ENCODE data around the gene WSB2.
"Not testable (repeated sequence)": the region's sequence is repeated elsewhere in the genome, so short reads cannot be mapped to it uniquely, and the experiment has no call there.

Gene WSB2

DNA sequence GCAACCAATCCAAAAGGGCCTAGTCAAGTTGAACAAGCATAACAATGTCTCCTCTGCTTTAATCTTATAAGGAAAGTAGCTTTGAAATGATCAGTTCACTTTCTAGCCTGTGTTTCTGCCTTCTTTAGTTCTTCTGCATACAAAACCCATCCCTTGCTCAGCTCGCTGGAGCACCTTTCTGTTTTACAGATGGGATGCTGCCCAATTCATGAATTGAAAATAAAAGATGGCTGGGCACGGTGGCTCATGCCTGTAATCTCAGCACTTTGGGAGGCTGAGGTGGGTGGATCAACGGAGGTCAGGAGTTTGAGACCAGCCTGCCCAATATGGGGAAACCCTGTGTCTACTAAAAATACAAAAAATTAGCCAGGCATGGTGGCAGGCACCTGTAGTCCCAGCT, 49.0 kb downstream of the WSB2 start:
- H3K36me3 ChIP-seq (ENCODE audit: control insufficient read depth, low read depth, low read length), result no peaks in the 10 kb centered on the region
- H3K27ac ChIP-seq (ENCODE audit: low read length), result no peak overlapping the region
- peaks cover 6% of the 10 kb centered on the region for H3K4me1 ChIP-seq (ENCODE audit: control insufficient read depth, low read depth, low read length)
- H3K9me3 ChIP-seq (ENCODE audit: control insufficient read depth, low read depth, low read length), result no peaks in the 10 kb centered on the region
- no peaks in the 10 kb centered on the region for H3K27me3 ChIP-seq (ENCODE audit: control insufficient read depth, insufficient read depth, low read length)
- no peak overlapping the region for H3K4me3 ChIP-seq (ENCODE audit: low read length)
- H3K9ac ChIP-seq (ENCODE audit: low read length), result no peak overlapping the region

DNA sequence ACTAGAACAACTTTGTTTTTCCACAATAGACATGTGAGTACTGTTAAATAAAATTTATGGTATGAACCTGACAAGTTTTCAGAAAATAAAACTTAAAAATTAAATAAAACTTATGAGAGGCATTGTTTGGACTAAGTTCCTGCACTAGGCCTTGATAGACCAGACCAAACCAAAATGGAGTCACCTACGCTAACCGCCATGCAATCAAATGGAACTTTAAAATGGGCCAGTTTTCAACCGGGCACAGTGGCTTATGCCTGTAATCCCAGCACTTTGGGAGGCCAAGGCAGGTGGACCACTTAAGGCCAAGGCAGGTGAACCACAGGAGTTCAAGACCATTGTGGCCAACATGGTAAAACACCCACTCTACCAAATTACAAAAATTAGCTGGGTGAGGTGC, 49.6 kb downstream of the WSB2 start:
- Histone ChIP-seq H3K27me3 (ENCODE audit: control insufficient read depth, insufficient read depth, low read length) (no peaks in the 10 kb centered on the region), H3K9ac (ENCODE audit: low read length) (no peak overlapping the region), H3K36me3 (ENCODE audit: control insufficient read depth, low read depth, low read length) (no peaks in the 10 kb centered on the region), H3K9me3 (ENCODE audit: control insufficient read depth, low read depth, low read length) (no peaks in the 10 kb centered on the region), H3K4me3 (ENCODE audit: low read length) (no peak overlapping the region), H3K27ac (ENCODE audit: low read length) (no peak overlapping the region), H3K4me1 (ENCODE audit: control insufficient read depth, low read depth, low read length) (peaks cover 6% of the 10 kb centered on the region)

DNA sequence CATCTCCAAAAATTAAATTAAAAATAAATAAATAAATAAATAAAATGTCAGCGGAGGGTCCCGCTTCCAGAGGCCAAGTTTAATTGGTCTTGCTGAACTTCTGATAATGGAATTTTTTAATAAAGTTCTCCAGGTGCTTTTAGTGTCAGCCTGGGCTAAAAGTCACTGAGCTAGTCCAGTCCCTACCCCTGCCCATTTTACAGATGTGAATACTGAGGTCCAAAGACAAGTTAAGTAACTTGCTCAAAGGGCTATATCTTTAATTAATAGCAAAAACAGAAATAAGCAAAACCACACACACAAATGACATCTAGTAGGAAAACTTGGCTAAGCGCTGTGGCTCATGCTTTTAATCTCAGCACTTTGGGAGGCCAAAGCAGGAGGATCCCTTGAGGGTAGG, 50.1 kb downstream of the WSB2 start:
- H3K27me3 ChIP-seq (ENCODE audit: control insufficient read depth, insufficient read depth, low read length), result no peaks in the 10 kb centered on the region
- H3K36me3 ChIP-seq (ENCODE audit: control insufficient read depth, low read depth, low read length), result no peaks in the 10 kb centered on the region

DNA sequence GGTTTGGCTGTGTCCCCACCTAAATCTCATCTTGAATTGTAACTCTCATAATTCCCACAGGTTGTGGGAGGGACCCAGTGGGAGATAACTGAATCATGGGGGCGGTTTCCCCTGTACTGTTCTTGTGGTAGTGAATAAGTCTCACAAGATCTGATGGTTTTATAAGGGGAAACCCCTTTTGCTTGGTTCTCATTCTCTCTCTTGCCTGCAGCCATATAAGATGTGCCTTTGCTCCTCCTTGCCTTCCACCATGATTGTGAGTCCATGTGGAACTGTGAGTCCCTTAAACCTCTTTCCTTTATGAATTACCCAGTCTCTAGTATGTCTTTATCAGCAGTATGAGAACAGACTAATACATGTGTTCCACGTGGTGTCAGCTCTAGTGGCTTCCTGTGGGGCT, 61.2 kb downstream of the WSB2 start:
- H3K27ac ChIP-seq (ENCODE audit: low read length); H3K9me3 ChIP-seq (ENCODE audit: control insufficient read depth, low read depth, low read length); H3K4me3 ChIP-seq (ENCODE audit: low read length); H3K9ac ChIP-seq (ENCODE audit: low read length); H3K27me3 ChIP-seq (ENCODE audit: control insufficient read depth, insufficient read depth, low read length); H3K36me3 ChIP-seq (ENCODE audit: control insufficient read depth, low read depth, low read length); H3K4me1 ChIP-seq (ENCODE audit: control insufficient read depth, low read depth, low read length): not testable (repeated sequence)

More for the DNA sequence above, 50.1 kb downstream of the WSB2 start:
- Histone ChIP-seq H3K9me3 (ENCODE audit: control insufficient read depth, low read depth, low read length) (no peaks in the 10 kb centered on the region), H3K9ac (ENCODE audit: low read length) (no peak overlapping the region), H3K4me3 (ENCODE audit: low read length) (no peak overlapping the region), H3K4me1 (ENCODE audit: control insufficient read depth, low read depth, low read length) (peaks cover 2% of the 10 kb centered on the region), H3K27ac (ENCODE audit: low read length) (no peak overlapping the region)

DNA sequence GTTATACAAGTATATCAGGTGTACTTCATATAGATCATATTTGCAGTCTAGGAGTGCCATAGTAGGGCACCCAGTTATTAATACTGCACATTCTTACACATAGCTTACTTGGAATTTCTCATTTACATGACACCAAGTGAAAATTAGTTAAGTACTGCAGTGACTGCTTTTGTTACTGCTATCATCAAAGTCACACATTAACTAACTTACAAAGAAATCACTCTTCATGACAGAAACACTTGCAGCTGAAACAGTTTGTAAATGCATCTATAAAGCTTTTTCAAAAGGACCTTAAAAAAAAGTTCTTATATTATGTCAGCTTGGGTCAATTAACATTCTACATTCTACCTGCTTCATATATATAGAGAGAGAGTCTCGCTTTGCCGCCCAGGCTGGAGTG, 62.3 kb downstream of the WSB2 start:
- H3K4me3 ChIP-seq (ENCODE audit: low read length), result no peak overlapping the region
- no peaks in the 10 kb centered on the region for H3K27me3 ChIP-seq (ENCODE audit: control insufficient read depth, insufficient read depth, low read length)
- no peak overlapping the region for H3K9ac ChIP-seq (ENCODE audit: low read length)
- no peaks in the 10 kb centered on the region for H3K9me3 ChIP-seq (ENCODE audit: control insufficient read depth, low read depth, low read length)
- no peak overlapping the region for H3K27ac ChIP-seq (ENCODE audit: low read length)
- H3K4me1 ChIP-seq (ENCODE audit: control insufficient read depth, low read depth, low read length), result no peaks in the 10 kb centered on the region
- no peaks in the 10 kb centered on the region for H3K36me3 ChIP-seq (ENCODE audit: control insufficient read depth, low read depth, low read length)

DNA sequence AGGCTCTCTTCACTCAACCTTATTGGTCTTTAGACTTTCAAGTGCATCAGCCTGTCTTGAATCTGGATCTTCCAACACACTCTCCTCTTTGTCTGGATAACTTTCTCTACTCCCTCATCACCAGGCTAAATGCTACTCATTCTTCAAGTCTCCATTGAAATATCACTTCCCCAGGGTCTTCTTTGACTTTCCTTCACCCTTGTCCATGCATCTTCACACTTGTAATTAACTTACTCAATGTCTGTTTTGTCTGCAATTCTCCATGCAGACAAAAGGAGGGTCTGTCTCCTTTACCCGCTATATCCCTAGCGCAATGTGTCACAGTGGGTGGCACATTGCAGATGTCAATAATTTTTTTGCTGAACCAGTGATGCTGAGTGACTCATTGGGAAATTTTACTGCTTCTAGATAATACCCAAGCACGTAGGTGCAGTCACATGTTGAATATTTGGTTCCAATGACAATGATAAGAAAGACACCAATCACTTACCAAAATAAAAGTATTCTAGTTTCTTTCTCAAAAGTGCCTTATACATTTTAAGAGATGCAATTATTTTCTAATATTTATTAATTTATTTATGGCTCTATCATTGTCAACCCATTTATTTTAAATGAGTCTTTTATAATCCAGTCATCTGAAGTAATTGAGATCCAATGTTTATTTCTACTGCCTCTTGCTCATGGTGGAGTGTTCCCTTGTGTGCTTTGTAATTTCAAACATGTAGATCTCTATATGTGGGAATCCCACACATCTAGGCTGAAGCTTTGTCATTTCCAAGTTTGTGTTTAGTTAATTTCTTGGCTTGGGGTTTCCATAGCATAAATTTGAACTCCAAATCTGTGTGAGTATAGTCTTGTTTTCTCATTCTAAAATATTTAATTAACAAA, 66.2 kb downstream of the WSB2 start:
- H3K9me3 ChIP-seq (ENCODE audit: control insufficient read depth, low read depth, low read length), result no peaks in the 10 kb centered on the region
- H3K4me3 ChIP-seq (ENCODE audit: low read length), result no peak overlapping the region
- H3K27me3 ChIP-seq (ENCODE audit: control insufficient read depth, insufficient read depth, low read length), result no peaks in the 10 kb centered on the region
- no peak overlapping the region for H3K9ac ChIP-seq (ENCODE audit: low read length)
- H3K4me1 ChIP-seq (ENCODE audit: control insufficient read depth, low read depth, low read length), result no peaks in the 10 kb centered on the region
- no peaks in the 10 kb centered on the region for H3K36me3 ChIP-seq (ENCODE audit: control insufficient read depth, low read depth, low read length)
- no peak overlapping the region for H3K27ac ChIP-seq (ENCODE audit: low read length)

DNA sequence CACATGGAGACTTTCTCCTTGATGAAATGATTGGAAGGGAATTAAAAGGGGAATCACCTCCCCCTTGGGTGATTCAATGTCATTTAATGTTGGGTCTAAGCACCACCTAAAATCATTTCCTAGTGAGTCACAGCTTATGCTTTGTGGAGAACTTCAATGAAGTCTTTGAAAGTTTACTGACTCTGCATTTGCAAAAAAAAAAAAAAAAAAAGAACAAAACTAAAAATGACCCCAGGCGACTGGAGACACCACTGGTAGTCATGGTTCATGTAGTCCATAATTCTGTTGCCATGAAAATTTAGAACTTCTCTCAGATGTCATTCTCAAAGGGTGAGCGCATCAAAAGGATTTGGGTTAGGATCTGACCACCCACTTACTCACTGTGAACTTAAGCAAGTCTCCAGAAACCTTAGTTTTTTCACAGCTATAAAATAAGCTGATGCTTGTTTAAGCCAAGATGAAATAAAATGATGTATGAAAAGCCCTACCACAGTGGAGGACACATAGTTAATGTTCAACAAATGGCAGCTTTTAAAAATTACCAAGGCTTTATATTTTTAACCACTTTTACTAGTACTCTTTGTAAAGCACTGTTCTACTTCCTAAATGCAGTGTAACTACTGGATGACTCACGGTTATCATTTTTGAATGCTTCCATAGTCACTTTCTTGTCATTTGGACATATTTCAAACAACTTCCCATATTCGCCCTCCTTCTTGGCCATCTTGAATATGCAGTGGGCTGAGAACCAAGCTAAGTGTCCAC, 74.1 kb downstream of the WSB2 start:
- Histone ChIP-seq H3K4me3 (ENCODE audit: low read length) (no peak overlapping the region), H3K9me3 (ENCODE audit: control insufficient read depth, low read depth, low read length) (no peaks in the 10 kb centered on the region), H3K27ac (ENCODE audit: low read length) (no peak overlapping the region), H3K9ac (ENCODE audit: low read length) (no peak overlapping the region), H3K4me1 (ENCODE audit: control insufficient read depth, low read depth, low read length) (no peaks in the 10 kb centered on the region), H3K27me3 (ENCODE audit: control insufficient read depth, insufficient read depth, low read length) (no peaks in the 10 kb centered on the region), H3K36me3 (ENCODE audit: control insufficient read depth, low read depth, low read length) (no peaks in the 10 kb centered on the region)

DNA sequence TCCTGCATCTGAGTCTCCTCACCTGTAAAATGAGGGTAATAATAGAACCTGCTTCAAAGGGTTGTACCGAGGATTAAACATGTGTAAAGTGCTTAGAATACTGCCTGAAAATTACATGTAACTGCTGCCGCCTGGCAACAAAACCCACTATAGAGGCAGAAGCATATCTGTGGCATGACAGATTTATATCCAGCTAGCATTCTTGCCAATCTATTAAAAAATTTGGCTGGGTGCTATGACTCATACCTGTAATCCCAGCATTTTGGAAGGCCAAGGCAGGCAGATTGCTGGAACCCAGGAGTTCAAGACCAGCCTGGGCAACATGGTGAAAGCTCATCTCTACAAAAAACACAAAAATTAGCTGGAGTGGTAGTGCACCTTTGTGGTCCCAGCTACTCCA, 75.8 kb downstream of the WSB2 start:
- no peaks in the 10 kb centered on the region for H3K27me3 ChIP-seq (ENCODE audit: control insufficient read depth, insufficient read depth, low read length)
- H3K9me3 ChIP-seq (ENCODE audit: control insufficient read depth, low read depth, low read length), result no peaks in the 10 kb centered on the region
- no peaks in the 10 kb centered on the region for H3K36me3 ChIP-seq (ENCODE audit: control insufficient read depth, low read depth, low read length)
- no peak overlapping the region for H3K27ac ChIP-seq (ENCODE audit: low read length)
- H3K9ac ChIP-seq (ENCODE audit: low read length), result no peak overlapping the region
- H3K4me1 ChIP-seq (ENCODE audit: control insufficient read depth, low read depth, low read length), result no peaks in the 10 kb centered on the region
- no peak overlapping the region for H3K4me3 ChIP-seq (ENCODE audit: low read length)

Data from iPS-18a (cell line).